H1 (cell line): ENCODE results near the gene SEL1L3. TPM values are rescaled to one million over a fixed set of nuclear protein-coding genes. Genes with fewer than 3 reads are reported as not detected.

Source experiments
- CTCF ChIA-PET: fragments of 300-600 bp; sonication (Branson Sonifier 250); formaldehyde crosslinking; loops from one replicate; lab custom pipeline; 2021; ENCODE audit not compliant: partially characterized antibody; lab: Charles Lee
- POLR2A ChIA-PET: fragments of 300-600 bp; sonication (Branson Sonifier 250); formaldehyde crosslinking; loops from one replicate; lab custom pipeline; 2021; ENCODE audit warnings: inconsistent platforms; ENCODE audit not compliant: partially characterized antibody; lab: Charles Lee
- DNase-seq, 2 experiments: peaks; one replicate each; pipeline versions ENCODE4 v3.0.0 to v3.0.0-alpha.2; 2010 to 2022; ENCODE audit warnings: low spot score in 2 of 2, low read depth in 1 of 2, mixed read lengths in 1 of 2
- FAIRE-seq: peaks from 2 replicates; lab custom pipeline; 2011; peaks lifted over from hg19 to GRCh38; lab: Jason Lieb, UNC
- H2AFZ ChIP-seq: 2 replicates; pipeline ENCODE4 v1.8.1; 2012; ENCODE audit warnings: low read length, inconsistent platforms
- H2AK5ac ChIP-seq: 2 replicates; pipeline ENCODE4 v1.6.1; 2013; ENCODE audit warnings: low read depth, low read length
- H2BK120ac ChIP-seq: replicated peaks from 2 replicates; pipeline ENCODE3; 2013; ENCODE audit warnings: low read depth, low read length, inconsistent platforms
- H2BK12ac ChIP-seq: 2 replicates; pipeline ENCODE4 v1.6.1; 2013; ENCODE audit warnings: low read depth, low read length
- H2BK15ac ChIP-seq: 2 replicates; pipeline ENCODE4 v1.6.1; 2013; ENCODE audit warnings: low read length
- H2BK20ac ChIP-seq: 2 replicates; pipeline ENCODE4 v1.6.1; 2013; ENCODE audit warnings: low read length
- H2BK5ac ChIP-seq: 2 replicates; pipeline ENCODE4 v1.6.1; 2013; ENCODE audit warnings: low read depth, low read length
- H3K14ac ChIP-seq: 2 replicates; pipeline ENCODE4 v1.6.1; 2013; ENCODE audit warnings: inconsistent platforms; ENCODE audit not compliant: insufficient read length
- H3K18ac ChIP-seq: 2 replicates; pipeline ENCODE4 v1.6.1; 2013; ENCODE audit warnings: low read length; ENCODE audit errors: extremely low read depth
- H3K23ac ChIP-seq: 2 replicates; pipeline ENCODE4 v1.6.1; 2013; ENCODE audit warnings: inconsistent platforms; ENCODE audit not compliant: insufficient read length
- H3K23me2 ChIP-seq: 2 replicates; pipeline ENCODE4 v1.6.1; 2013; ENCODE audit warnings: low read depth, low read length
- H3K27ac ChIP-seq: 2 replicates; pipeline ENCODE4 v1.6.1; 2011; ENCODE audit warnings: low read depth, low read length, inconsistent platforms
- H3K27me3 ChIP-seq, 4 experiments: replicated peaks in 1 of 4; 1 replicate in 1 of 4; 2 replicates in 3 of 4; pipeline versions ENCODE4 v1.6.1 to v1.8.1; 2011 to 2013; ENCODE audit warnings: low read length in 3 of 4, mild to moderate bottlenecking in 3 of 4, inconsistent platforms in 2 of 4, mixed read lengths in 2 of 4, moderate library complexity in 1 of 4; ENCODE audit not compliant: control insufficient read depth in 3 of 4, insufficient read depth in 3 of 4; ENCODE audit errors: extremely low read depth in 1 of 4
- H3K36me3 ChIP-seq, 4 experiments: 2 replicates each; pipeline versions ENCODE4 v1.6.1 to v1.8.1; 2011 to 2013; ENCODE audit warnings: mild to moderate bottlenecking in 4 of 4, low read length in 3 of 4, moderate library complexity in 2 of 4, control low read depth in 1 of 4, inconsistent platforms in 1 of 4; ENCODE audit not compliant: insufficient read depth in 4 of 4, control insufficient read depth in 2 of 4
- H3K4ac ChIP-seq: replicated peaks from 2 replicates; pipeline ENCODE3; 2013; ENCODE audit warnings: low read length, low read depth, mixed read lengths, inconsistent platforms; ENCODE audit not compliant: insufficient read length
- H3K4me1 ChIP-seq, 4 experiments: replicated peaks in 1 of 4; 1 replicate in 1 of 4; 2 replicates in 3 of 4; pipeline versions ENCODE4 v1.6.1 to v1.8.1; 2011 to 2013; ENCODE audit warnings: low read length in 3 of 4, inconsistent platforms in 2 of 4, mixed read lengths in 1 of 4; ENCODE audit not compliant: insufficient read depth in 4 of 4, control insufficient read depth in 3 of 4
- H3K4me2 ChIP-seq, 2 experiments: 2 replicates each; pipeline versions ENCODE4 v1.6.1 to v1.8.1; 2011 to 2013; ENCODE audit warnings: low read depth in 2 of 2, low read length in 2 of 2, control low read depth in 1 of 2, inconsistent platforms in 1 of 2, mild to moderate bottlenecking in 1 of 2; ENCODE audit not compliant: insufficient read depth in 1 of 2
- H3K4me3 ChIP-seq, 4 experiments: fragments of 200-600, 300-600 bp in 1 of 4; sonication (generic), shearing (Covaris generic), sonication (Bioruptor Twin) in 1 of 4; 2 replicates each; pipeline versions ENCODE4 v1.5.1 to v1.8.1; 2011 to 2016; ENCODE audit warnings: low read length in 4 of 4, low read depth in 3 of 4, control low read depth in 2 of 4, inconsistent platforms in 2 of 4, mild to moderate bottlenecking in 2 of 4, mixed read lengths in 1 of 4, moderate library complexity in 1 of 4; ENCODE audit not compliant: insufficient read depth in 2 of 4; ENCODE audit errors: extremely low read depth in 1 of 4
- H3K56ac ChIP-seq: replicated peaks from 2 replicates; pipeline ENCODE3; 2013; ENCODE audit warnings: low read depth, mild to moderate bottlenecking, mixed read lengths, low read length, inconsistent platforms; ENCODE audit not compliant: insufficient read length
- H3K79me1 ChIP-seq: 2 replicates; pipeline ENCODE4 v1.6.1; 2013; ENCODE audit warnings: low read depth, low read length, control low read depth
- H3K79me2 ChIP-seq, 2 experiments: 2 replicates each; pipeline versions ENCODE4 v1.6.1 to v1.8.1; 2012 to 2013; ENCODE audit warnings: low read length in 2 of 2, mild to moderate bottlenecking in 2 of 2, inconsistent platforms in 1 of 2; ENCODE audit not compliant: insufficient read depth in 2 of 2, control insufficient read depth in 1 of 2
- H3K9ac ChIP-seq, 4 experiments: replicated peaks in 1 of 4; 1 replicate in 1 of 4; 2 replicates in 3 of 4; pipeline versions ENCODE4 v1.6.1 to v1.8.1; 2011 to 2013; ENCODE audit warnings: low read depth in 3 of 4, low read length in 3 of 4, control low read depth in 2 of 4, mild to moderate bottlenecking in 2 of 4, moderate library complexity in 2 of 4, inconsistent platforms in 1 of 4; ENCODE audit errors: extremely low read depth in 1 of 4
- H3K9me3 ChIP-seq, 2 experiments: 2 replicates each; pipeline versions ENCODE4 v1.6.1 to v1.8.1; 2012 to 2013; ENCODE audit warnings: mild to moderate bottlenecking in 2 of 2, moderate library complexity in 2 of 2, control low read depth in 1 of 2, inconsistent platforms in 1 of 2, low read depth in 1 of 2, low read length in 1 of 2, mixed read lengths in 1 of 2; ENCODE audit not compliant: insufficient read depth in 2 of 2
- H4K20me1 ChIP-seq, 2 experiments: replicated peaks in 1 of 2; 2 replicates each; pipeline versions ENCODE3 to v1.8.1; 2011 to 2013; ENCODE audit warnings: inconsistent platforms in 2 of 2, low read length in 2 of 2, mild to moderate bottlenecking in 1 of 2; ENCODE audit not compliant: insufficient read depth in 2 of 2, control insufficient read depth in 1 of 2
- H4K5ac ChIP-seq: 2 replicates; pipeline ENCODE4 v1.6.1; 2013; ENCODE audit warnings: low read length, low read depth, mixed read lengths, inconsistent platforms; ENCODE audit not compliant: insufficient read length
- H4K8ac ChIP-seq: 2 replicates; pipeline ENCODE4 v1.8.0; 2013; ENCODE audit warnings: mild to moderate bottlenecking, moderate library complexity, low read length, inconsistent platforms; ENCODE audit not compliant: insufficient read depth; ENCODE audit errors: extremely low read depth
- H4K91ac ChIP-seq: replicated peaks from 2 replicates; pipeline ENCODE3; 2013; ENCODE audit warnings: low read length, mixed read lengths, inconsistent platforms; ENCODE audit not compliant: insufficient read length
- RFX5 ChIP-seq: IDR thresholded peaks from 2 replicates; pipeline ENCODE4 v1.6.1; 2011; ENCODE audit warnings: low read depth, low read length, improper control_type of control experiment, borderline replicate concordance
- WGBS, 2 experiments: shearing (Covaris generic) in 1 of 2; methylation state at CpG; one replicate each; pipeline versions ENCODE4 v1.1.6 to v1.1.7; 2013 to 2015; ENCODE audit warnings: low lambda C conversion rate in 2 of 2, mixed read lengths in 2 of 2, inconsistent platforms in 1 of 2, low coverage in 1 of 2, missing lambda C conversion rate in 1 of 2; ENCODE audit not compliant: insufficient replicate concordance in 2 of 2, insufficient coverage in 1 of 2, insufficient read length in 1 of 2; ENCODE audit errors: extremely low coverage in 1 of 2, missing lambda C conversion rate in 1 of 2; 5-methylcytosine and 5-hydroxymethylcytosine counted together
- polyA plus RNA-seq, 7 experiments: library from polyadenylated mRNA; depleted of rRNA in 3 of 7; stranded (reverse) in 5 of 7; unstranded in 2 of 7; fragments of >200 nt in 5 of 7; fragments of 200-250 nt in 2 of 7; gene quantifications; 1 replicate in 5 of 7; 2 replicates in 1 of 7; 4 replicates in 1 of 7; pipeline versions ENCODE4 v1.2.1 to v1.2.3, GENCODE V29; 2011 to 2013; ENCODE audit warnings: missing spikeins in 2 of 7, mixed read lengths in 2 of 7
- total RNA-seq: library from RNA; stranded (reverse); fragmentation: NEBNext Ultra II Directional; extraction: Animal tissue kit (Norgen Biotek cat#: 25700); gene quantifications from 2 replicates; pipeline ENCODE4 v1.2.1, GENCODE V29; 2021

The SEL1L3 gene
- total and polyA plus RNA-seq, 2 of the 8 experiments (the other 6 are each of a cell fraction or from before 2014, with no cell fraction given) = 18.2 to 54.0 TPM

DNA sequence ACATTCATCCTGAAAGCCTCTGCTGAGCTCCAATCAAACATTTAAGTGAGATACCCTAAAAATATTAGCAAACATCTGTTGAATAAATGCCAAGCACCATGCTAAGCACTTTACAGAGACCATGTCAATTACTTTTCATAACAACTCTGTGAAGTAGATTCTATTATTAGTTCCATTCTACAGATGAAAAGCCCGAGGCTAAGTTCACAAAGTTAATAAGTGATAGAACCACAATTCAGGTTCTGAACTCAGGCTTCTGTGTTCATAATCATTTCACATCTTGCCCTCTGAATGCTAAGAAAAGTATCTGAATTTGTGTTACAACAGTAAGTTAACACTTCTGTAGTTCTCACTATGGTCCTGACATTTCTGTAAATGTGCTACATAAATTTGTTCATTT lies 27.4 kb downstream of the SEL1L3 start:
- H4K5ac ChIP-seq = no peak overlapping the region
- H3K9ac ChIP-seq = no peak overlapping the region
- H3K23ac ChIP-seq = no peak overlapping the region
- H3K14ac ChIP-seq = no peak overlapping the region
- no peak overlapping the region for H2BK15ac ChIP-seq
- FAIRE-seq (no peak), DNase-seq (no peak)
- ChIA-PET POLR2A (no interaction called here), CTCF (interaction anchor here (0.8 to 2.0 kb wide), 3 partner anchors 9 to 105 kb away, joined by 3 to 6 read pairs (median 3); no protein-coding TSS in a partner anchor)
- peaks cover 2 to 13% (median 3%) of the 10 kb centered on the region in 4 experiments; a peak in 5 of 7 replicates for H3K4me1 ChIP-seq
- no peak overlapping the region for H3K4me2 ChIP-seq
- H3K9me3 ChIP-seq = no peaks in the 10 kb centered on the region
- no peak overlapping the region for H4K8ac ChIP-seq
- no peak overlapping the region for H3K18ac ChIP-seq
- no peak overlapping the region for H3K27ac ChIP-seq
- H3K4me3 ChIP-seq = no peak overlapping the region
- no peak overlapping the region for H2AFZ ChIP-seq
- WGBS, 2 experiments = 100% methylated on average over 1 of the region's 1 CpG; no CpG with 5 or more reads in 1 of the 2 experiments
- peaks cover 0 to 16% of the 10 kb centered on the region in 2 experiments; a peak in 1 of 4 replicates for H3K79me2 ChIP-seq
- no peak overlapping the region for H4K91ac ChIP-seq
- no peak overlapping the region for H2BK120ac ChIP-seq
- no peaks in the 10 kb centered on the region for H3K23me2 ChIP-seq
- no peak overlapping the region for H3K56ac ChIP-seq
- no peaks in the 10 kb centered on the region for H4K20me1 ChIP-seq
- no peak for TF ChIP-seq RFX5
- H2BK5ac ChIP-seq = no peak overlapping the region
- no peak overlapping the region for H3K4ac ChIP-seq
- H2BK12ac ChIP-seq = no peak overlapping the region
- H2BK20ac ChIP-seq = no peak overlapping the region
- no peaks in the 10 kb centered on the region for H3K27me3 ChIP-seq
- H3K79me1 ChIP-seq = peaks cover 3% of the 10 kb centered on the region
- H3K36me3 ChIP-seq = peaks cover 0 to 18% (median 0%) of the 10 kb centered on the region in 4 experiments; a peak in 3 of 8 replicates
- no peak overlapping the region for H2AK5ac ChIP-seq
